Stimulated activated CD8-positive, alpha-beta memory T cell treated with anti-CD3 and anti-CD28 coated beads, Interleukin-7, amount 100 ng/mL, for 48 hours (primary cell): ENCODE data around the gene EIF3D.
A peak's percentile ranks its signal among the peaks of the same experiment; 100 is the strongest.

Experiments
- DNase-seq, 2 donors: peaks; one replicate each; pipeline ENCODE4 v3.0.0-alpha.2; 2020; ENCODE audit warnings: low read depth in 1 of 2; ENCODE audit errors: extremely low read depth in 1 of 2

EIF3D gene

GRCh38 chr22:36510384-36510783, 18.6 kb downstream of the EIF3D start:
- no peak for DNase-seq

DNA sequence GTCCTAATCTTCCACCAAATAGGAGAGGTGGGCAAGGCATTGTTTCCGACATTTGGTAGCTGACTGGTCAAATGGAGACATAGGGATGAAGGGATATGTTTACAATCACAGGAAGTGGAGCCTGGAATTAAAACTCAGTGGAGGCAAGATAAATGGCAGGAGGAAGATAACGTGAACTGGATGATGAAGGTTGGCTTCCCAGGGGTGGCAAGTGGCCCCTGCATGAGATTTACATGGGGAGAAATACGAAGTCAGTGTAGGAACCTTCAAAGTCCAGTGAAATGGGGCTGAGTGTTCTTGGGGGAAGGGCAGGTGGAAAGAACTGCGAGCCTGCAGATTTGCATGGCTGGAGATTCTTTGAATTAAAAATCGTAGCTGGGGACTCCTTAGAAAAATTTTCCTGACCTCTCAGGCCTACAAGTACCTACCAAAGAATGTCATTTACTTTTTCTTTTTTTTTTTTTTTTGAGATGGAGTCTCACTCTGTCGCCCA, 21.4 kb downstream of the EIF3D start:
- no peak for DNase-seq

GRCh38 chr22:36506637-36507517, 22.1 kb downstream of the EIF3D start, which contains the start of gene FOXRED2:
TSS of gene FOXRED2 (minus strand) at chr22:36507040. CDS start at chr22:36506422, 618 bp downstream.
- DNase-seq = peak; percentile 78

DNA sequence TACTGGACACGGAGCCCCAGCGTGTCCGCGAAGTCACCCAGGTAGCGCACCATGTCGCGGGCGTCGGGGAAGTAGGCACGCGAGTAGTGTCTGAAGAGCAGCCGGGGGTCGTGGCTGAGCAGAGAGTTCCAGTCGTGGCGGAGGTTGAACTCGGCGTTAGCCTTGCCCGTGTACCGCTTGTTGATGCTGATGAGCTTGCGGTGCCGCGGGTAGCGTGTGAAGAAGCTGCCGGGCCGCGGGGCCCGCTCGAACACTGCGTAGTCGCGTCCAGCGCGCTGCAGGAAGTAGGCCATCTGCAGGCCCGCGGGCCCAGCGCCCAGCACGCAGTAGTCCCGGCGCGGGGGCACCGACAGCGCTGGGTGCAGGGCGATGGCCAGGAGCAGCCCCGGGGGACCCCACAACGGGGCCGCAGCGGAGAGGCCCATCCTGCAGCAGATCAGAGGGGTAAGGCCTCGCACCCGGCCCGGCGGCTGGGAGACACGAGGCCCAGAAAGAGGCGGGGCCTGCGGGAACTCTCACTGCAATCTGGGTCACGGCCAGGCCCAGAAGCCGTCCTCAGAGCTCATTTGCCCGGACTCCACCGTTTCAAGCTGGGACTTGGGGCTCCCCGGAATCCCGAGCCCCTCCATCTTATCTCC, 22.8 kb downstream of the EIF3D start:
- no peak for DNase-seq

DNA sequence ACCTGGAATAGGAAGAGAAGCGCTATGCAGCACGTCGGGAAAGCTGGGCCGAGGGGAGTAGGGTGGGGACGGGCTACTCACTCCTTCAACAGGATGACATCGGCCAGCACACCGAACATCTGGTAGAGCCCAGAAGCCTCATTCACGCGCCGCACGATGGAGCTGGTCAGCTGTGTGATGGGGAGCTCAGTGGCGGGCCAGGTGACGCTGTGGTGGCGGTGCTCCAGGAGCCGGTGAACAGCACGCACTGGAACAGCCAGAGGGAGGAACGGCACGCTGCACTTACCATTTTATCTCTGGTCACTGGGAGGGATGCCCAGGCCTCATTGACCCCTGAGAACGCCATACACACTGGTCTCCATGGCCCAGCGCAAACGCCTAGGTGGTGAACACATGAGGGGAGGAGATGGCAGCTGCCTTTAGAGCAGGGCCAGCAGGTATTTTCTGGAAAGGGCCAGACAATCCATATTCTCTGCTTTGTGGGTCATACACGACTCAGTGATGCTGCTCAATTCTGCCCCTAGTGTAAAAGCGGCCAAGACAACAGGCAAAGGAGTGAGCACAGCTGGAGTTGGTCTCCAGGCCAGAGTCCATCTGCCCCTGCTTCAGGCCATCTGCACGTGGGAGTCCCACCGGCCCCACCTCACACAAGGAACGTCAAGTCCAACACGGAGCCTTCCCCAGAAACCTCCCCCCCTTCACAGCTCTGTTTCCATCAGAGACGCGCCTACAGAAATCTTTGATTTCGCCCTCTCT, 30.9 kb downstream of the EIF3D start:
- no peak for DNase-seq

DNA sequence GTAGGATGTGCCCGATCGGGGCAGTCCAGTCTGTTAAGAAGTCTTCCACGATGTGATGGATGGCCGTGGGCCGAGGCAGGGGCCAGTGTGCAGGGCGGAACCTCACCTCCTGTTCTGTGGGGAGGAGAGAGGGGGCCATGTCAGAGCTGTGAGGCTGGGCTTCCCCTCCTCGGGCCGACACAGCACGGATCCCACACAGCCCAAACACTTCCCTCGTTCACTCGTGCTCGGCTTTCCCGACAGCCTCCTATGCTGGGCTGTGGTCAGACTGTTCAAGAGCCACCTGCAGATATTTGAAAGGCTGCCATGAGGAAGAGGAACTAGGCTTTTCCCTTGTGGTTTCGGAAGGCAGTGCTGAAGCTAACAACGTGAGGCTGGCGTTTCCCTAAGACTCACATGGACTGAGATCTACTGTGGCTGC, 35.3 kb downstream of the EIF3D start:
- DNase-seq = no peak

- DNase-seq = no peak
These were observed 36.9 kb downstream of the EIF3D start for GRCh38 chr22:36492109-36492508.

- DNase-seq = no peak
These were observed 37.8 kb downstream of the EIF3D start for GRCh38 chr22:36491155-36491554.

- peak in 1 of 2 donors; percentile 52 for DNase-seq
These were observed 42.2 kb downstream of the EIF3D start for GRCh38 chr22:36486619-36487384.

GRCh38 chr22:36481393-36482168, 47.4 kb downstream of the EIF3D start, which contains the start of gene TXN2:
TSS of gene TXN2 (minus strand) at chr22:36481640. CDS start at chr22:36480837, 803 bp downstream.
- DNase-seq = peak; percentile 90 to 94

DNA sequence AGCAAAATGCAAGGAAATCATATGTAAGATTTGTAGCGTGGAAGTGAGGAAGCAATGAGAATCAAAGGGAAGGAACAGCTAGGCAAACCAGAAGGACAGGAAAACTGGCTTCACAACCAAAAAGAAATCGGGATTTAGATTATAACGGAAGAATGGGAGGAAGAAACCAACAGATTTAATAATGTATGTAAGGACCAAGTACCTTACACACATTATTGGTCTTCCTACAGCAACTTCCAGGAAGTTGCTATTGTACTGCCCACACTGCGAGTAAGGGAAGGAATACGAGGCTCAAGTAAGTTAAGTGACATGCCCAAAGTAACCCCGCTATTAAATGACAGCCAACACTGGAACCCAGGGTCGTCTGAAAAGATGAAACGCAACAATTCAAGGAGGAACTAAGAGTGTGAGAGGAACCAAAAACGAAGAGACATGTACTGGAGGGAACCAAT, 48.0 kb downstream of the EIF3D start:
- no peak for DNase-seq

DNA sequence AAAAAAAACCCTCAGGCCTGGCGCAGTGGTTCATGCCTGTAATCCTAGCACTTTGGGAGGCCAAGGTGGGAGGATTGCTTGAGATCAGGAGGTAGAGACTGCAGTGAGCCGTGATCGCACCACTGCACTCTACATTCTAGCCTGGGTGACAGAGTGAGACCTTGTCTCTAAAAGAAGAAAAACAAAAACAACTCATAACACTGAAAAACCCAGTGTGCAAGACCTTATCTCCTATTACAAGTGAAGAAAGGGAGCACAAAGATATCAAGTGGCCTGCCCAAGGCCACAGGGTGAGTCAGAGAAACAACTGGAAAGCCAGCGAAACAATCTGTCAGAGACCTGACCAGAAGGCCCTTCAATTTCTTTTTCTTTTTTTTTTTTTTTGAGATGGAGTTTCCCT, 50.0 kb downstream of the EIF3D start:
- DNase-seq = no peak

DNA sequence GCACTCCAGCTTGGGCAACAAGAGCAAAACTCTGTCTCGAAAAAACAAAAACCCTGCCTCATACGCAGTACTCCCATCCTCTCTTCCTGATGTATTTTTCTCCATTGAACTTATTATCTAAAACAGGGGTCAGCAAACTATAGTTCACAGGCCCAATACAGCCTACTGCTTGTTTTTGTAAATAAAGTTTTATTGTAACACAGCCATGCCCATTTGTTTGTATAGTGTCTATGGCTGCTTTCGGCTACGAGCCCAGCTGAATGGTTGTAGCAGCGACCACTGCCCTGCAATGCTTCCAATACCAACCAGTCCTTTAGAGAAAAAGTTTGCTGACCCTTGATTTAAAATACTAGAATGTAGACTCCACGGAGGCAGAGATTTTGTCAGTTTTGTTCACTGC, 53.6 kb downstream of the EIF3D start:
- DNase-seq = no peak

DNA sequence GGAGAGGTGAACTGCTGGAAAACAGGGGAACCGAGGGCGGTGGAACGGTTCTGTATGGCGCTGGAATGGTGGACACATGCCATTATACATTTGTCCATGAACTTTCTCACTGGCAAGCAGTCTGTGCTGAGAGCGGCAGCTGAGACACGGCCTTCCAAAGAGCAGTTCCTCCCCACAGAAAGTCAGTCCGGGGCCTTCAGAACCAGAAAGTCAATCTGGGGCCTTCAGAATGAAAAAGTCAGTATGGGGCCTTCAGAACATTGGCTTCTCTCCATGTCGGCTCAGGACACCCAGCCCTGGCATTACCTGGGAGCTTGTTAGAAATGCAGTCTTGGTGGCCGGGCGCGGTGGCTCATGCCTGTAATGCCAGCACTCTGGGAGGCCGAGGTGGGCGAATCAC, 56.3 kb downstream of the EIF3D start:
- no peak for DNase-seq

DNA sequence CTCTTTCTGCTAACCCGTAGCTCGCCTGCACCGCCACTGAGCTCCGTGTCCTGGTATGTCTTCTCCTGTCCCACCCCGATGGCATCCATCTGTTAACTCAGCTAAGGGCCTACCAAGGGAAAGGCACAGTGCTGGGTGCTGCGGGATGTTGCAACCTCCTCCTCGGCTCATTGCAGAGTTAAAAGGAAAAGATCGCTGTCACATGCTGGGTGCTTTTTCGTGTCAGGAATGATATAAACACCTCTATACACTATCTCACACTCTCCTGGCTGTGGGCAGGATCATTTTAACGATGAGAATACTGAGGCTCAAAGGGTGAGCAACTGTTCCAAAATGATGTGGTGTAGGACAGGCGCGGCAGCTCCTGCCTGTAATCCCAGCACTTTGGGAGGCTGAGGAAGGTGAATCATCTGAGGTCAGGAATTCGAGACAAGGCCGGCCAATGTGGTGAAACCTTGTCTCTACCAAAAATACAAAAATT, 57.6 kb downstream of the EIF3D start:
- DNase-seq = no peak

- DNase-seq = no peak
These were observed 58.0 kb downstream of the EIF3D start for GRCh38 chr22:36470994-36471331.

DNA sequence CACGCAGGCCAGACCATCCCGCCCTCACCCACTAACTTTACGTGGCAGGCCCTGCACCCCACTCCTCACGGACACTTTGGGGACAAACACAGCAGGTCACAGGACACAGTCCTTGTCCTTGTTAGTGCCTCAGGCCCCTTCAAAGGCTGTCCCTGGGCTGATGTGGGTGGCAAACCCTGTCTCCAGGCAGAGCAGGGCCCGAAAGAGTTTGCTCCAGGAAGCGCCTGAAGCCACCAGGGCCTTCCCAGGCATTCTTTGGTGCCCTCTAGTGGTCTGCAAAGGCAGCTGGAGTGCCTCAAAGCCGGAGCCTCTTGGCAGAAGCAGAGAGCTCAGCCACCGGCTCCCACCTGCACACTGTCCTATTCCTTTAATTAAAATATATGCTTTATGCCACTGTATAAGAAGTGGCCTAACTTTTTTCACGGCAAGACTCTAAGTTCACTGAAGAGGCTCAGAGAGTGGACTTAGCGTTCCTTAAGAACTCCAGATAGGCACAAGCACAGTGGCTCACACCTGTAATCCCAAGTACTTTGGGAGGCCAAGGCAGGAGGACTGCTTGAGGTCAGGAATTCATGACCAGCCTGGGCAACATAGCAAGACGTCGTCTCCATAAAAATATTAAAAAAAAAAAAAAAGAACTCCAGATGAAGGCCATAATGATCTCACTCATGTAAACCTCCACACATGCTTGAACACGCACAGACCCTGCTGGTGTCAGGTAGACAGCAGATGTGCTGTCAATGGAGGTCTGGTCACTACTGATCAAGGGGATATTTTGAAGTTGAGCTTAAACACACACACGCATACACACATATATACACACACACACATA, 58.6 kb downstream of the EIF3D start:
- DNase-seq = peak; percentile 51 to 64

DNA sequence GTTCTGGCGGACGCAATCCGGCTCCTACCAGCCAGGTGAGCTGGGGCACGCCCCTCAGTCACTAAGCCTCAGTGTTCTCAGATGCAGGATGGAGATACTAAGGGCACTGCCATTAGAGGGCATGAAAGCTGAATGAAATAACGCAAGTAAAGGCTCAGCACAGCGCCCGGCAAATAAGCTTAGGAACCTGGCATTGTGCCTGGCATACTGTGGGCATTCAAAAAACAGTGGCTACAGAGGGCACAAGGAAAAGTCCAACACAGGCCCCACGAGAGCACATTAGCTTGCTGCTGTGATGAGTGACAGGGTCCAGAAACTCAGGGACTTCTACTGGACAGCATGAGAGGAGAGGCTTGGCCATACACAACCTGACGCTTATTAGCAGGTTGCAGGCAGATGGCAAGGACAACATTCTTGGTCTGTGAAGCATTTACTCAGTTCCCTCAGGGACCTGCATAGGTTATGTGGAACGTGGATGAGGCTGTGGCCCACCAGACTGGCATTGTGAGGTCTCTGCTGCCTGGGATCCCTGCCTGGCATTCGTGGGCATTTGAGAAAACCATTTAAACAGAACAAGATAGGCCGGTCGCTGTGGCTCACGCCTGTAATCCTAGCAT, 59.8 kb downstream of the EIF3D start:
- DNase-seq = no peak
